Stimulated activated naive B cell treated with anti-CD40 and anti-IgM and Interleukin-4, amounts not matched to agents 10 μg/mL and 1 μg/mL and 100 μg/mL, for 72 hours (primary cell): ENCODE measurements around the gene SUMO1.
"Not testable (repeated sequence)": the region's sequence is repeated elsewhere in the genome, so short reads cannot be mapped to it uniquely, and the experiment has no call there.

Experiments used
- ATAC-seq, 2 donors: fragments of 150-1000 bp; cut with Tn5 transposase; replicated peaks; 2 replicates each; pipeline ENCODE4 v1.10.0; 2021; ENCODE audit warnings: moderate library complexity in 1 of 2
- DNase-seq: peaks from one replicate; pipeline ENCODE4 v3.0.0; 2021
- H3K27ac Mint-ChIP-seq: one replicate; pipeline ENCODE4 v1.8.0; 2022; ENCODE audit warnings: mild to moderate bottlenecking, mixed read lengths
- H3K27me3 Mint-ChIP-seq, 2 donors: one replicate each; pipeline ENCODE4 v1.8.0; 2022; ENCODE audit warnings: mixed read lengths in 2 of 2
- H3K36me3 Mint-ChIP-seq, 2 donors: one replicate each; pipeline ENCODE4 v1.8.0; 2022; ENCODE audit warnings: mixed read lengths in 2 of 2, mild to moderate bottlenecking in 1 of 2
- H3K4me1 Mint-ChIP-seq, 2 donors: one replicate each; pipeline ENCODE4 v1.8.0; 2022; ENCODE audit warnings: mixed read lengths in 2 of 2, mild to moderate bottlenecking in 1 of 2
- H3K4me3 Mint-ChIP-seq, 2 donors: one replicate each; pipeline ENCODE4 v1.8.0; 2022; ENCODE audit warnings: mild to moderate bottlenecking in 2 of 2, mixed read lengths in 2 of 2, moderate library complexity in 1 of 2
- H3K9me3 Mint-ChIP-seq, 2 donors: one replicate each; pipeline ENCODE4 v1.8.0; 2022; ENCODE audit warnings: mixed read lengths in 2 of 2, mild to moderate bottlenecking in 1 of 2

SUMO1 gene

GRCh38 chr2:202238234-202239197 is at the start of gene SUMO1:
Gene SUMO1 (minus strand): TSS chr2:202238597. CDS start chr2:202238451, 146 bp downstream.
- Mint-ChIP-seq H3K9me3 (no peaks in the 10 kb centered on the region), H3K27ac (peak within 1 kb of the TSS; percentile 95), H3K4me1 (peaks cover 8 to 24% of the 10 kb centered on the region in 2 donors), H3K4me3 (peak within 1 kb of the TSS; percentile 92 to 98), H3K27me3 (no peaks in the 10 kb centered on the region), H3K36me3 (no peaks in the 10 kb centered on the region)
- ATAC-seq (peak; percentile 98), DNase-seq (peak; percentile 88)

GRCh38 chr2:202286595-202286994 is 48.2 kb upstream of the SUMO1 start:
- H3K4me1 Mint-ChIP-seq: peaks cover 0 to 9% of the 10 kb centered on the region in 2 donors
- ATAC-seq: no peak
- no peak for DNase-seq
- H3K4me3 Mint-ChIP-seq: no peak overlapping the region
- H3K27me3 Mint-ChIP-seq: no peaks in the 10 kb centered on the region
- H3K36me3 Mint-ChIP-seq: peaks cover 23 to 33% of the 10 kb centered on the region in 2 donors
- H3K9me3 Mint-ChIP-seq: no peaks in the 10 kb centered on the region
- peak overlapping the region; percentile 67 for H3K27ac Mint-ChIP-seq

- Mint-ChIP-seq H3K36me3 (peaks cover 21 to 28% of the 10 kb centered on the region in 2 donors), H3K4me3 (no peak overlapping the region), H3K27ac (peak overlapping the region; percentile 25), H3K4me1 (peaks cover 14 to 46% of the 10 kb centered on the region in 2 donors), H3K27me3 (no peaks in the 10 kb centered on the region), H3K9me3 (no peaks in the 10 kb centered on the region)
- DNase-seq: no peak
- ATAC-seq: no peak
Measured at GRCh38 chr2:202278944-202279343, 40.5 kb upstream of the SUMO1 start.

GRCh38 chr2:202278036-202278760 is 39.8 kb upstream of the SUMO1 start:
- Mint-ChIP-seq H3K27me3 (no peaks in the 10 kb centered on the region), H3K9me3 (no peaks in the 10 kb centered on the region), H3K4me3 (peak overlapping the region; percentile 41 to 51), H3K36me3 (peaks cover 21 to 28% of the 10 kb centered on the region in 2 donors), H3K4me1 (peaks cover 14 to 46% of the 10 kb centered on the region in 2 donors), H3K27ac (peak overlapping the region; percentile 78)
- DNase-seq (no peak), ATAC-seq (peak; percentile 92 to 93)

GRCh38 chr2:202276078-202276720 is 37.8 kb upstream of the SUMO1 start:
- Mint-ChIP-seq H3K36me3 (peaks cover 18 to 24% of the 10 kb centered on the region in 2 donors), H3K4me3 (peak overlapping the region in 1 of 2 donors; percentile 13), H3K4me1 (peaks cover 14 to 51% of the 10 kb centered on the region in 2 donors), H3K27ac (peak overlapping the region; percentile 77)
- ATAC-seq, DNase-seq, H3K9me3 Mint-ChIP-seq, H3K27me3 Mint-ChIP-seq: not testable (repeated sequence)

GRCh38 chr2:202270487-202270886 is 32.1 kb upstream of the SUMO1 start:
- Mint-ChIP-seq H3K4me1 (peaks cover 8 to 28% of the 10 kb centered on the region in 2 donors), H3K36me3 (peaks cover 0 to 13% of the 10 kb centered on the region in 2 donors), H3K27ac (peak overlapping the region; percentile 81), H3K4me3 (peak overlapping the region; percentile 64 to 65), H3K27me3 (no peaks in the 10 kb centered on the region), H3K9me3 (no peaks in the 10 kb centered on the region)
- DNase-seq (no peak), ATAC-seq (no peak)

GRCh38 chr2:202269585-202269984 is 31.2 kb upstream of the SUMO1 start:
- Mint-ChIP-seq H3K9me3 (no peaks in the 10 kb centered on the region), H3K27ac (peak overlapping the region; percentile 81), H3K4me1 (peaks cover 9 to 29% of the 10 kb centered on the region in 2 donors), H3K4me3 (peak overlapping the region; percentile 39 to 61), H3K36me3 (peaks cover 0 to 13% of the 10 kb centered on the region in 2 donors), H3K27me3 (no peaks in the 10 kb centered on the region)
- ATAC-seq (no peak), DNase-seq (no peak)

- DNase-seq: no peak
- Mint-ChIP-seq H3K9me3 (no peaks in the 10 kb centered on the region), H3K27ac (peak overlapping the region; percentile 81), H3K36me3 (peaks cover 0 to 13% of the 10 kb centered on the region in 2 donors), H3K4me1 (peaks cover 9 to 32% of the 10 kb centered on the region in 2 donors), H3K4me3 (no peak overlapping the region), H3K27me3 (no peaks in the 10 kb centered on the region)
- ATAC-seq: no peak
Measured at GRCh38 chr2:202267495-202267894, 29.1 kb upstream of the SUMO1 start.

GRCh38 chr2:202265467-202266277 is 27.3 kb upstream of the SUMO1 start, which contains the start of gene NOP58:
Gene NOP58 (plus strand): TSS chr2:202265763. CDS start chr2:202265942, 179 bp downstream.
- peaks cover 0 to 9% of the 10 kb centered on the region in 2 donors for H3K36me3 Mint-ChIP-seq
- peak; percentile 91 for DNase-seq
- no peaks in the 10 kb centered on the region for H3K9me3 Mint-ChIP-seq
- H3K4me3 Mint-ChIP-seq: peak within 1 kb of the TSS in 1 of 2 donors; percentile 67
- H3K4me1 Mint-ChIP-seq: peaks cover 9 to 25% of the 10 kb centered on the region in 2 donors
- no peaks in the 10 kb centered on the region for H3K27me3 Mint-ChIP-seq
- peak; percentile 89 for ATAC-seq
- peak within 1 kb of the TSS; percentile 88 for H3K27ac Mint-ChIP-seq

GRCh38 chr2:202261531-202261930 is 23.1 kb upstream of the SUMO1 start:
- H3K36me3 Mint-ChIP-seq: no peaks in the 10 kb centered on the region

GRCh38 chr2:202251494-202251893 is 13.1 kb upstream of the SUMO1 start:
- Mint-ChIP-seq H3K4me1 (no peaks in the 10 kb centered on the region), H3K4me3 (no peak overlapping the region), H3K36me3 (no peaks in the 10 kb centered on the region), H3K27me3 (peaks cover 0 to 6% of the 10 kb centered on the region in 2 donors), H3K27ac (no peak overlapping the region), H3K9me3 (no peaks in the 10 kb centered on the region)
- no peak for ATAC-seq
- DNase-seq: no peak

More at GRCh38 chr2:202261531-202261930, 23.1 kb upstream of the SUMO1 start:
- H3K9me3 Mint-ChIP-seq: no peaks in the 10 kb centered on the region
- ATAC-seq: no peak
- H3K4me3 Mint-ChIP-seq: no peak overlapping the region
- H3K4me1 Mint-ChIP-seq: peaks cover 1 to 9% of the 10 kb centered on the region in 2 donors
- no peak overlapping the region for H3K27ac Mint-ChIP-seq
- DNase-seq: no peak
- no peaks in the 10 kb centered on the region for H3K27me3 Mint-ChIP-seq

GRCh38 chr2:202249521-202250253 is 11.3 kb upstream of the SUMO1 start:
- peaks cover 0 to 6% of the 10 kb centered on the region in 2 donors for H3K27me3 Mint-ChIP-seq
- no peak overlapping the region for H3K4me3 Mint-ChIP-seq
- ATAC-seq: no peak
- H3K36me3 Mint-ChIP-seq: no peaks in the 10 kb centered on the region
- H3K4me1 Mint-ChIP-seq: no peaks in the 10 kb centered on the region
- no peak overlapping the region for H3K27ac Mint-ChIP-seq
- DNase-seq: no peak
- no peaks in the 10 kb centered on the region for H3K9me3 Mint-ChIP-seq

- H3K36me3 Mint-ChIP-seq, DNase-seq, ATAC-seq, H3K9me3 Mint-ChIP-seq, H3K4me3 Mint-ChIP-seq, H3K27ac Mint-ChIP-seq, H3K27me3 Mint-ChIP-seq, H3K4me1 Mint-ChIP-seq: not testable (repeated sequence)
Measured at GRCh38 chr2:202247710-202248109, 9.3 kb upstream of the SUMO1 start.
